HEK293T (cell line): Measurements from ENCODE around the gene P2RX4.

Experiments
- ELF4 ChIP-seq: fragments of 450-650 bp; IDR thresholded peaks from 2 replicates; pipeline ENCODE4 v1.6.1; 2017; ENCODE audit warnings: antibody characterized with exemption
- FOXM1 ChIP-seq: fragments of 450-650 bp; IDR thresholded peaks from 2 replicates; pipeline ENCODE4 v1.6.1; 2017; ENCODE audit warnings: mild to moderate bottlenecking, borderline replicate concordance
- NFRKB ChIP-seq: fragments of 450-650 bp; IDR thresholded peaks from 2 replicates; pipeline ENCODE4 v1.6.1; 2016; ENCODE audit warnings: mild to moderate bottlenecking, moderate library complexity
- PKNOX1 ChIP-seq: fragments of 450-650 bp; IDR thresholded peaks from 2 replicates; pipeline ENCODE4 v1.6.1; 2016
- SP1 ChIP-seq: fragments of 450-650 bp; IDR thresholded peaks from 2 replicates; pipeline ENCODE4 v1.6.1; 2017

DNA sequence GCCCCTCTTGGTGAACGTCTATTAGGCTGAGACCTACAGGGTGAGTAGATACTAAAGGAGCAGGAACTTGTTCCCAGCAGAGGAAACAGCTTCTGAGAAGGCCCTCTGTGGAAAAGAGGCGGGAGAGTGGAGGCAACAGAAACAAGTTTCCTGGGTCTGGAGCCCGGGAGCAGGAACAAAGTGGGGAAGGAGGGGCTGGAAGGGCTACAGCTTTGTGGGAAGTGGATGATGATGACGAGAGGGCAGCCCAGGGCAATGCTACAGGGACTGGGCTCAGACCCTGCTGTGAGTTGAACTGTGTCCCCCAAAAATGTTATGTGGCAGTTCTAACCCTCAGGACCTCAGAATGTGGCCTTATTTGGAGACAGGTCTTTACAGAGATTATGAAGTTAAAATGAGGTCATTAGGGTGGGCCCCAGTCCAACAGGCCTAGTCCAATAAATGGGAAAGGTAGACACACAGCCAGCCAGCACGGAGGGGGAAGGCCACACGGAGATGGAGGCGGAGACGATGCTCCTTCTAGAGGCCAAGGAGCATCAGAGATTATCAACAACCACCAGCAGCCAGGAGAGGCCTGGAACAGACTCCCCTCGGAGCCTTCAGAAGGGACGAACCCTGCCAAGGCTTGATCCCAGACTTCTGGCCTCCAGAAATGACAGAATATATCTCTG lies 72.3 kb downstream of the P2RX4 start:
- TF ChIP-seq SP1 (no peak), FOXM1 (no peak), NFRKB (no peak), ELF4 (no peak), PKNOX1 (no peak)
